Measurements from ENCODE around the gene ZNF518B.

DNA sequence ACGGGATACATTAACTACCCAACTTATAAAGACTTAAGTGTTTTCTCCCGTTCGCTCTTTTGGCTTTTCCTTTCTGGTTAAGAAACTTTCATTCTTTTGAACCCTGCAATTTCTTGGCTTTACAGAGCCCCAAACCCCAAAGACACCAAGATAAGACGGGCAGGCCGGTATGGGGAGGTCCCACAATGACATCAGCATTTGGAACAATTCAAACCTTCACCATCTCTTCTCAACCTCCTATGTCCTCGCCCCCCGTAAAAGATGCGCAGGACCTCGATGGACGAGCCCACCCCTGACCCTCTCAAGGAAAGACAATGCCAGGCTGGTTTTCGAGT, 999 bp downstream of the ZNF518B start:
- TF ChIP-seq, protein P1, sequence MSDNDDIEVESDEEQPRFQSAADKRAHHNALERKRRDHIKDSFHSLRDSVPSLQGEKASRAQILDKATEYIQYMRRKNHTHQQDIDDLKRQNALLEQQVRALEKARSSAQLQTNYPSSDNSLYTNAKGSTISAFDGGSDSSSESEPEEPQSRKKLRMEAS (IDR thresholded peaks at IDR 0.05; ENCODE audit: insufficient read depth, insufficient read length): no peak
- TF ChIP-seq POLR2A (IDR thresholded peaks at IDR 0.05; ENCODE audit: low read depth, low read length): no peak

All from endothelial cell of umbilical vein (primary cell).